Vagina (tissue), 2 donors: ENCODE results near the gene ATXN1L.

Source experiments
- POLR2A ChIP-seq, 2 donors: fragments of 450-650 bp; IDR thresholded peaks; one replicate each; pipeline ENCODE4 v1.6.1; 2017; ENCODE audit warnings: antibody characterized with exemption in 2 of 2, mild to moderate bottlenecking in 2 of 2, moderate library complexity in 2 of 2
- TF ChIP-seq, protein P1 (sequence below), 3 experiments: fragments of 450-650 bp in 2 of 3; fragments of 200-600 bp in 1 of 3; sonication (generic) in 1 of 3; IDR thresholded peaks; one replicate each; pipeline ENCODE4 v1.5.1; 2017 to 2019; ENCODE audit warnings: antibody characterized with exemption in 3 of 3, mild to moderate bottlenecking in 2 of 3, moderate library complexity in 2 of 3

DNA sequence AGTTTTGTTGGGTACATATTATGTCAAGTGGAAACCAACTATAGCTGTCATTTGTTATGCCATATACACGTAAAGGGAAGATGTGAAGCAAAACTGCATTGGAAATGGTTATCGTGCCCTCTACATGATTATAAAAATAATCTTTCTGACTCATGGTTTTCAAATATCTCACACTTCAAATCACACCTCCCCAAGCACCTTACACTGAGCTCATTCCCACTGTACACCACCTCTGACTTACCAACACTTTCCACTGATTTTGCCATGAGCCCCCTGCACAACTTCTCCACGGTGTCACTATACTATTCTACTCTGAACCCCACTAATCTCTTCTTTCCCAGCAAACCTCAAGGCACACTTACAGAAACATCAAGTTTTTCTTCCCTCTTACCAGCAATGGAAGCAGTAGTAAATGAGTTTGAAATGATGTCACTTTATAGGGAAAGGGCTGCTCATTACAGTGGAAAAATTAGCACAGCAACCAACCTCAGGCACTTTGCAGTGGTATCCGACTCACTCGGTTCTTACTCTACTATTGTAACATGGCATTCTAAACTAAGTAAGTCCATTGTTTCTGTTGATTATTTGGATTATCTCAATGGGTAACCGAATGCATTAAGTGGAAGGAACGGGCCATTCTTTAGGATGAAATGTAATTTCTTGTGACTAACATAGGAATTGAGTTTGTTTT lies 19.5 kb downstream of the ATXN1L start:
- TF ChIP-seq POLR2A (IDR thresholded peaks at IDR 0.05) = no peak
- TF ChIP-seq, protein P1, sequence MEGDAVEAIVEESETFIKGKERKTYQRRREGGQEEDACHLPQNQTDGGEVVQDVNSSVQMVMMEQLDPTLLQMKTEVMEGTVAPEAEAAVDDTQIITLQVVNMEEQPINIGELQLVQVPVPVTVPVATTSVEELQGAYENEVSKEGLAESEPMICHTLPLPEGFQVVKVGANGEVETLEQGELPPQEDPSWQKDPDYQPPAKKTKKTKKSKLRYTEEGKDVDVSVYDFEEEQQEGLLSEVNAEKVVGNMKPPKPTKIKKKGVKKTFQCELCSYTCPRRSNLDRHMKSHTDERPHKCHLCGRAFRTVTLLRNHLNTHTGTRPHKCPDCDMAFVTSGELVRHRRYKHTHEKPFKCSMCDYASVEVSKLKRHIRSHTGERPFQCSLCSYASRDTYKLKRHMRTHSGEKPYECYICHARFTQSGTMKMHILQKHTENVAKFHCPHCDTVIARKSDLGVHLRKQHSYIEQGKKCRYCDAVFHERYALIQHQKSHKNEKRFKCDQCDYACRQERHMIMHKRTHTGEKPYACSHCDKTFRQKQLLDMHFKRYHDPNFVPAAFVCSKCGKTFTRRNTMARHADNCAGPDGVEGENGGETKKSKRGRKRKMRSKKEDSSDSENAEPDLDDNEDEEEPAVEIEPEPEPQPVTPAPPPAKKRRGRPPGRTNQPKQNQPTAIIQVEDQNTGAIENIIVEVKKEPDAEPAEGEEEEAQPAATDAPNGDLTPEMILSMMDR (IDR thresholded peaks at IDR 0.05) = no peak
